WTC11 (cell line): ENCODE data around the gene IL1RAPL1. TPM values are rescaled to one million over a fixed set of nuclear protein-coding genes. Genes with fewer than 3 reads are reported as not detected.

Experiments
- ATAC-seq: fragments of 200-7000 bp; cut with Tn5 transposase; 2 replicates; pipeline ENCODE4 v1.10.0; 2021; ENCODE audit warnings: mild to moderate bottlenecking, moderate library complexity
- CTCF ChIA-PET: fragments of 300-600 bp; sonication (Branson Sonifier 250); formaldehyde crosslinking; loops from one replicate; lab custom pipeline; 2021; ENCODE audit warnings: antibody characterized with exemption; lab: Charles Lee
- POLR2A ChIA-PET: fragments of 350-600 bp; sonication (Branson Sonifier 250); formaldehyde crosslinking; loops from one replicate; lab custom pipeline; 2021; ENCODE audit warnings: antibody characterized with exemption; lab: Charles Lee
- DNase-seq: peaks from one replicate; pipeline ENCODE4 v3.0.0; 2021; ENCODE audit warnings: low spot score
- H3K27ac Mint-ChIP-seq: 2 replicates; pipeline ENCODE4 v1.8.0; 2021; ENCODE audit warnings: mixed read lengths
- H3K27me3 Mint-ChIP-seq: 2 replicates; pipeline ENCODE4 v1.8.0; 2021; ENCODE audit warnings: low read depth, mild to moderate bottlenecking, moderate library complexity, mixed read lengths
- H3K36me3 Mint-ChIP-seq: 2 replicates; pipeline ENCODE4 v1.8.0; 2021; ENCODE audit warnings: mixed read lengths
- H3K4me1 Mint-ChIP-seq: 2 replicates; pipeline ENCODE4 v1.8.0; 2022; ENCODE audit warnings: mixed read lengths
- H3K4me3 Mint-ChIP-seq: 2 replicates; pipeline ENCODE4 v1.8.0; 2021; ENCODE audit warnings: mild to moderate bottlenecking, moderate library complexity, mixed read lengths
- H3K9me3 Mint-ChIP-seq: 2 replicates; pipeline ENCODE4 v1.8.0; 2021; ENCODE audit warnings: mixed read lengths
- AFF4 ChIP-seq: sonication (generic); formaldehyde crosslinking; IDR thresholded peaks from 2 replicates; pipeline ENCODE4 v1.8.1; 2023; ENCODE audit warnings: mild to moderate bottlenecking, missing genetic modification reagents, borderline replicate concordance
- CREB1 ChIP-seq: sonication (generic); formaldehyde crosslinking; IDR thresholded peaks from 2 replicates; pipeline ENCODE4 v1.8.0; 2023; ENCODE audit warnings: mild to moderate bottlenecking, missing genetic modification reagents
- E2F1 ChIP-seq: sonication (generic); formaldehyde crosslinking; IDR thresholded peaks from 2 replicates; pipeline ENCODE4 v1.8.0; 2022; ENCODE audit warnings: mild to moderate bottlenecking, missing genetic modification reagents
- ERG ChIP-seq: fragments of 250-450 bp; sonication (Bioruptor Pico); IDR thresholded peaks from 2 replicates; pipeline ENCODE4 v1.8.0; 2021; ENCODE audit warnings: mild to moderate bottlenecking
- ETV6 ChIP-seq: sonication (generic); formaldehyde crosslinking; IDR thresholded peaks from 2 replicates; pipeline ENCODE4 v1.8.1; 2022; ENCODE audit warnings: mild to moderate bottlenecking, missing genetic modification reagents
- FOXJ3 ChIP-seq: sonication (generic); formaldehyde crosslinking; IDR thresholded peaks from 2 replicates; pipeline ENCODE4 v1.9.0; 2021; ENCODE audit warnings: missing genetic modification reagents, mild to moderate bottlenecking, borderline replicate concordance
- GABPB1 ChIP-seq: sonication (generic); formaldehyde crosslinking; IDR thresholded peaks from 2 replicates; pipeline ENCODE4 v1.8.1; 2023; ENCODE audit warnings: mild to moderate bottlenecking, missing genetic modification reagents
- GRHL2 ChIP-seq: fragments of 250-450 bp; sonication (Bioruptor Pico); IDR thresholded peaks from 2 replicates; pipeline ENCODE4 v1.8.0; 2022; ENCODE audit warnings: mild to moderate bottlenecking, moderate library complexity; ENCODE audit not compliant: insufficient replicate concordance, severe bottlenecking
- HMGA2 ChIP-seq: fragments of 250-450 bp; sonication (Bioruptor Pico); IDR thresholded peaks from 2 replicates; pipeline ENCODE4 v1.4.0; 2021; ENCODE audit warnings: mild to moderate bottlenecking, moderate library complexity
- IRF1 ChIP-seq: sonication (generic); formaldehyde crosslinking; IDR thresholded peaks from 2 replicates; pipeline ENCODE4 v1.8.0; 2023; ENCODE audit warnings: missing genetic modification reagents
- NR2C2 ChIP-seq: sonication (generic); formaldehyde crosslinking; IDR thresholded peaks from 2 replicates; pipeline ENCODE4 v1.8.0; 2022; ENCODE audit warnings: mild to moderate bottlenecking, missing genetic modification reagents
- PRRX2 ChIP-seq: fragments of 250-450 bp; sonication (Bioruptor Pico); IDR thresholded peaks from 2 replicates; pipeline ENCODE4 v1.8.0; 2021; ENCODE audit warnings: mild to moderate bottlenecking
- RELA ChIP-seq: sonication (generic); formaldehyde crosslinking; IDR thresholded peaks from 2 replicates; pipeline ENCODE4 v1.8.1; 2022; ENCODE audit warnings: missing genetic modification reagents, mild to moderate bottlenecking, borderline replicate concordance
- SOX15 ChIP-seq: fragments of 250-450 bp; sonication (Bioruptor Pico); IDR thresholded peaks from 2 replicates; pipeline ENCODE4 v1.9.0; 2021; ENCODE audit warnings: mild to moderate bottlenecking
- TCF7 ChIP-seq: sonication (generic); formaldehyde crosslinking; IDR thresholded peaks from 2 replicates; pipeline ENCODE4 v1.8.0; 2022; ENCODE audit warnings: mild to moderate bottlenecking, low read depth, missing genetic modification reagents, moderate library complexity
- TEAD1 ChIP-seq: sonication (generic); formaldehyde crosslinking; IDR thresholded peaks from 2 replicates; pipeline ENCODE4 v1.8.0; 2022; ENCODE audit warnings: mild to moderate bottlenecking, missing genetic modification reagents
- TP53 ChIP-seq: sonication (generic); formaldehyde crosslinking; IDR thresholded peaks from 2 replicates; pipeline ENCODE4 v1.8.1; 2023; ENCODE audit warnings: mild to moderate bottlenecking, missing genetic modification reagents
- USF1 ChIP-seq: sonication (generic); formaldehyde crosslinking; IDR thresholded peaks from 2 replicates; pipeline ENCODE4 v1.8.0; 2022; ENCODE audit warnings: mild to moderate bottlenecking, missing genetic modification reagents
- ZNF317 ChIP-seq: sonication (generic); formaldehyde crosslinking; IDR thresholded peaks from 2 replicates; pipeline ENCODE4 v1.8.1; 2023; ENCODE audit warnings: low read depth, mild to moderate bottlenecking, moderate library complexity, missing genetic modification reagents, borderline replicate concordance
- ZNF512 ChIP-seq: sonication (generic); formaldehyde crosslinking; IDR thresholded peaks from 2 replicates; pipeline ENCODE4 v1.8.1; 2022; ENCODE audit warnings: missing genetic modification reagents, borderline replicate concordance
- total RNA-seq: library from RNA; stranded (reverse); gene quantifications from 3 replicates; pipeline ENCODE4 v1.2.3, GENCODE V29; 2021

Gene IL1RAPL1
- total RNA-seq, 1 experiment from 2014 or later = 0.13 TPM

- TF ChIP-seq ERG (CRISPR knock-in tag) (no peak), GABPB1 (CRISPR knock-in tag) (no peak), ZNF317 (CRISPR knock-in tag) (no peak), RELA (CRISPR knock-in tag) (no peak), HMGA2 (CRISPR knock-in tag) (no peak), TEAD1 (CRISPR knock-in tag) (no peak), CREB1 (CRISPR knock-in tag) (no peak), USF1 (CRISPR knock-in tag) (no peak), FOXJ3 (no peak), ZNF512 (no peak)
These were observed 712.4 kb downstream of the IL1RAPL1 start (continued) for GRCh38 chrX:29299684-29300083.

GRCh38 chrX:29308726-29309125, 721.5 kb downstream of the IL1RAPL1 start:
- H3K9me3 Mint-ChIP-seq = no peaks in the 10 kb centered on the region
- ChIA-PET POLR2A (no interaction called here), CTCF (no interaction called here)
- peaks cover 39% of the 10 kb centered on the region for H3K4me1 Mint-ChIP-seq
- H3K27me3 Mint-ChIP-seq = peaks cover 67% of the 10 kb centered on the region
- peak; percentile 40 for ATAC-seq
- no peaks in the 10 kb centered on the region for H3K36me3 Mint-ChIP-seq
- no peak for DNase-seq
- H3K4me3 Mint-ChIP-seq = peak overlapping the region; percentile 30
- peak overlapping the region; percentile 95 for H3K27ac Mint-ChIP-seq
- TF ChIP-seq GRHL2 = no peak

- POLR2A ChIA-PET = interaction anchor here (0.6 kb wide), 1 partner anchor 229 kb away, joined by 3 read pairs; no protein-coding TSS in a partner anchor
- H3K36me3 Mint-ChIP-seq = no peaks in the 10 kb centered on the region
These were observed 728.7 kb downstream of the IL1RAPL1 start for GRCh38 chrX:29315931-29316330.

GRCh38 chrX:29318012-29318411, 730.8 kb downstream of the IL1RAPL1 start:
- Mint-ChIP-seq H3K9me3 (no peaks in the 10 kb centered on the region), H3K27me3 (peaks cover 21% of the 10 kb centered on the region), H3K4me1 (peaks cover 36% of the 10 kb centered on the region), H3K36me3 (no peaks in the 10 kb centered on the region), H3K4me3 (no peak overlapping the region), H3K27ac (no peak overlapping the region)
- ATAC-seq (no peak), DNase-seq (no peak)
- ChIA-PET POLR2A (no interaction called here), CTCF (no interaction called here)
- TF ChIP-seq IRF1 (CRISPR knock-in tag) = no peak
- no peak for TF ChIP-seq PRRX2 (CRISPR knock-in tag)
- TF ChIP-seq TP53 (CRISPR knock-in tag) = no peak
- no peak for TF ChIP-seq AFF4 (CRISPR knock-in tag)
- no peak for TF ChIP-seq ETV6 (CRISPR knock-in tag)
- no peak for TF ChIP-seq GABPB1 (CRISPR knock-in tag)

More at GRCh38 chrX:29315931-29316330, 728.7 kb downstream of the IL1RAPL1 start:
- H3K4me3 Mint-ChIP-seq = no peak overlapping the region
- H3K9me3 Mint-ChIP-seq = no peaks in the 10 kb centered on the region
- DNase-seq (no peak), ATAC-seq (no peak)
- peaks cover 36% of the 10 kb centered on the region for H3K4me1 Mint-ChIP-seq
- peaks cover 29% of the 10 kb centered on the region for H3K27me3 Mint-ChIP-seq
- CTCF ChIA-PET = no interaction called here
- TF ChIP-seq NR2C2 (CRISPR knock-in tag) (no peak), SOX15 (CRISPR knock-in tag) (no peak), E2F1 (CRISPR knock-in tag) (no peak), GRHL2 (no peak), TCF7 (no peak)
- no peak overlapping the region for H3K27ac Mint-ChIP-seq
